Mesenchymal stem cell (in vitro differentiated cells and primary cell): Measurements from ENCODE around the gene NUDC.
"Not testable (repeated sequence)": the region's sequence is repeated elsewhere in the genome, so short reads cannot be mapped to it uniquely, and the experiment has no call there.

Source experiments
- DNase-seq: peaks from one replicate; pipeline ENCODE4 v3.0.0-alpha.2; 2013
- H2AFZ ChIP-seq: one replicate; pipeline ENCODE4 v1.6.1; 2013; ENCODE audit warnings: low read depth, mild to moderate bottlenecking, control low read depth, inconsistent platforms, low read length, moderate library complexity
- H2AK5ac ChIP-seq: 2 replicates; pipeline ENCODE4 v1.6.1; 2013; ENCODE audit warnings: low read length, moderate library complexity, mild to moderate bottlenecking, inconsistent platforms; ENCODE audit not compliant: severe bottlenecking
- H2BK120ac ChIP-seq: one replicate; pipeline ENCODE4 v1.6.1; 2013; ENCODE audit warnings: low read depth, mild to moderate bottlenecking, inconsistent platforms, low read length, moderate library complexity
- H2BK12ac ChIP-seq, 2 experiments: one replicate each; pipeline ENCODE4 v1.6.1; 2013; ENCODE audit warnings: inconsistent platforms in 2 of 2, low read length in 2 of 2, mild to moderate bottlenecking in 2 of 2, moderate library complexity in 2 of 2, control low read depth in 1 of 2
- H2BK15ac ChIP-seq: one replicate; pipeline ENCODE4 v1.6.1; 2013; ENCODE audit warnings: mild to moderate bottlenecking, low read depth, inconsistent platforms; ENCODE audit not compliant: poor library complexity, severe bottlenecking
- H2BK5ac ChIP-seq: 2 replicates; pipeline ENCODE4 v1.6.1; 2013; ENCODE audit warnings: low read depth, mild to moderate bottlenecking, low read length, control low read depth, inconsistent platforms; ENCODE audit not compliant: poor library complexity, severe bottlenecking
- H3K14ac ChIP-seq, 2 experiments: one replicate each; pipeline ENCODE4 v1.6.1; 2013; ENCODE audit warnings: inconsistent platforms in 2 of 2, low read length in 2 of 2, control low read depth in 1 of 2, mild to moderate bottlenecking in 1 of 2, moderate library complexity in 1 of 2
- H3K18ac ChIP-seq, 2 experiments: one replicate each; pipeline ENCODE4 v1.6.1; 2013; ENCODE audit warnings: inconsistent platforms in 2 of 2, low read length in 2 of 2, control low read depth in 1 of 2, low read depth in 1 of 2, mild to moderate bottlenecking in 1 of 2
- H3K23ac ChIP-seq, 2 experiments: one replicate each; pipeline ENCODE4 v1.6.1; 2013; ENCODE audit warnings: inconsistent platforms in 2 of 2, low read length in 2 of 2, mild to moderate bottlenecking in 2 of 2, moderate library complexity in 2 of 2, control low read depth in 1 of 2
- H3K27ac ChIP-seq: 2 replicates; pipeline ENCODE4 v1.5.1; 2013; ENCODE audit warnings: mild to moderate bottlenecking, moderate library complexity, low read length, control low read depth, inconsistent platforms; ENCODE audit not compliant: poor library complexity, severe bottlenecking
- H3K27me3 ChIP-seq, 2 experiments: 2 replicates each; pipeline versions ENCODE4 v1.6.1 to v1.7.0; 2013; ENCODE audit warnings: low read length in 2 of 2, mild to moderate bottlenecking in 2 of 2, moderate library complexity in 2 of 2, control low read depth in 1 of 2, inconsistent platforms in 1 of 2; ENCODE audit not compliant: control insufficient read depth in 1 of 2, insufficient read depth in 1 of 2
- H3K36me3 ChIP-seq, 2 experiments: 2 replicates each; pipeline versions ENCODE4 v1.6.1 to v1.7.0; 2013; ENCODE audit warnings: low read length in 2 of 2, control low read depth in 1 of 2, inconsistent platforms in 1 of 2, low read depth in 1 of 2, mild to moderate bottlenecking in 1 of 2; ENCODE audit not compliant: insufficient read depth in 2 of 2, control insufficient read depth in 1 of 2
- H3K4ac ChIP-seq, 2 experiments: one replicate each; pipeline ENCODE4 v1.6.1; 2013; ENCODE audit warnings: inconsistent platforms in 2 of 2, low read length in 2 of 2, mild to moderate bottlenecking in 2 of 2, moderate library complexity in 2 of 2, control low read depth in 1 of 2, low read depth in 1 of 2
- H3K4me1 ChIP-seq: 2 replicates; pipeline ENCODE4 v1.6.1; 2013; ENCODE audit warnings: low read depth, low read length, control low read depth; ENCODE audit not compliant: control insufficient read depth, insufficient read depth
- H3K4me2 ChIP-seq: 2 replicates; pipeline ENCODE4 v1.6.1; 2013; ENCODE audit warnings: low read length, mild to moderate bottlenecking, inconsistent platforms; ENCODE audit not compliant: poor library complexity, severe bottlenecking
- H3K4me3 ChIP-seq, 2 experiments: 2 replicates each; pipeline versions ENCODE4 v1.5.1 to v1.7.0; 2013; ENCODE audit warnings: low read length in 2 of 2, mild to moderate bottlenecking in 2 of 2, control low read depth in 1 of 2, low read depth in 1 of 2; ENCODE audit not compliant: insufficient read depth in 1 of 2
- H3K79me1 ChIP-seq: replicated peaks from 2 replicates; pipeline ENCODE4 v1.6.1; 2013; ENCODE audit warnings: mild to moderate bottlenecking, control low read depth, low read length, inconsistent platforms; ENCODE audit not compliant: poor library complexity, severe bottlenecking
- H3K9ac ChIP-seq: 2 replicates; pipeline ENCODE4 v1.7.0; 2013; ENCODE audit warnings: mild to moderate bottlenecking, low read length, moderate library complexity
- H3K9me3 ChIP-seq: 2 replicates; pipeline ENCODE4 v1.7.0; 2013; ENCODE audit warnings: mild to moderate bottlenecking, low read length; ENCODE audit not compliant: control insufficient read depth
- H4K8ac ChIP-seq: one replicate; pipeline ENCODE4 v1.6.1; 2013; ENCODE audit warnings: inconsistent platforms, mild to moderate bottlenecking, low read length, moderate library complexity
- H4K91ac ChIP-seq: one replicate; pipeline ENCODE4 v1.6.1; 2013; ENCODE audit warnings: mild to moderate bottlenecking, low read length, inconsistent platforms
- WGBS: methylation state at CpG from one replicate; pipeline ENCODE4 v1.1.7; 2013; ENCODE audit warnings: mixed read lengths; 5-methylcytosine and 5-hydroxymethylcytosine counted together

The NUDC gene

DNA sequence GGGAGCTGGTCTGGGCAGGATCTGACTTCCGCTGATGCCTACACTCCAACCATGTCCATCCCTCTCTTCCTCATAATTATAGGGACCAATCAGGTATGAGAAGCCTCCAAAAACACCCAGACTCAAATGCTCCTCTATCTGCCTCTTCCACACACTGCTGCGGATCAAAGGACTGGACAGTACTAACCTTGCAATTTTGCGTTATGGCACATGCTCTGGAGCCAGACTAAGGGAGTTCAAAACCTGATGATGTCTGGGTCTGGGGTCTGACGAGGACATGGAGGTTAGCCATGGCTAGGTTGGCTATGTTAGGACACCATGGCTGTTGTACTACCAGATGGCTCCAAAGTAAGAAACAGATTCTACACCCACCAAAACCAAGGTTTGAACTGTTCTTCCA, 41.8 kb upstream of the NUDC start:
- Histone ChIP-seq H2BK15ac (no peak overlapping the region), H4K91ac (no peak overlapping the region)
- 94% methylated on average over 4 of the region's 4 CpGs for WGBS

DNA sequence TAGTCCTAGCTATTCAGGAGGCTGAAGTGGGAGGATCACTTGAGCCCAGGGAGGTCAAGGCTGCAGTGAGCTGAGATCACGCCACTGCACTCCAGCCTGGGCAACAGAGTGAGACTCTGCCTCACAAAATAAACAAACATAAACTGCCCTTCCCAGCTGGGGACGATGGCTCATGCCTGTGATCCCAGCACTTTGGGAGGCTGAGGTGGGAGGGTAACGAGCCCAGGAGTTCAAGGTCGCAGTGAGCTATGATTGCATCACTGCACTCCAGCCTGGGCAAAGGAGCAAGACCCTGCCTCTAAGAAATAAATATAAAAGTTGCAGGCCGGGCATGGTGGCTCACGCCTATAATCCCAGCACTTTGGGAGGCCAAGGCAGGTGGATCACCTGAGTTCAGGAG, 39.9 kb upstream of the NUDC start:
- H3K4me3 ChIP-seq, H2BK120ac ChIP-seq, H2BK15ac ChIP-seq, H3K9ac ChIP-seq, H3K23ac ChIP-seq, H3K4ac ChIP-seq, DNase-seq, H4K91ac ChIP-seq, H3K27me3 ChIP-seq, H2BK5ac ChIP-seq, H3K9me3 ChIP-seq, H3K27ac ChIP-seq, H3K18ac ChIP-seq, H3K4me1 ChIP-seq, H2AFZ ChIP-seq, H3K4me2 ChIP-seq, H2BK12ac ChIP-seq, H2AK5ac ChIP-seq, H3K14ac ChIP-seq, H4K8ac ChIP-seq: not testable (repeated sequence)
- Histone ChIP-seq H3K79me1 (peaks cover 31% of the 10 kb centered on the region), H3K36me3 (peaks cover 67 to 88% of the 10 kb centered on the region in 2 experiments)
- 83% methylated on average over 6 of the region's 6 CpGs for WGBS

More for the DNA sequence above, 41.8 kb upstream of the NUDC start:
- Histone ChIP-seq H4K8ac (no peak overlapping the region), H2BK12ac (no peak overlapping the region), H2AK5ac (no peak overlapping the region), H3K14ac (no peak overlapping the region), H3K18ac (no peak overlapping the region), H3K27ac (no peak overlapping the region), H3K27me3 (no peaks in the 10 kb centered on the region), H3K9me3 (no peaks in the 10 kb centered on the region), H2BK120ac (no peak overlapping the region), H3K23ac (no peak overlapping the region), H3K4me2 (no peak overlapping the region), H2BK5ac (no peak overlapping the region), H2AFZ (no peak overlapping the region), H3K4me1 (no peaks in the 10 kb centered on the region), H3K9ac (no peak overlapping the region), H3K4ac (no peak overlapping the region), H3K36me3 (peaks cover 58 to 87% of the 10 kb centered on the region in 2 experiments), H3K4me3 (no peak overlapping the region), H3K79me1 (peaks cover 25% of the 10 kb centered on the region)
- no peak for DNase-seq

DNA sequence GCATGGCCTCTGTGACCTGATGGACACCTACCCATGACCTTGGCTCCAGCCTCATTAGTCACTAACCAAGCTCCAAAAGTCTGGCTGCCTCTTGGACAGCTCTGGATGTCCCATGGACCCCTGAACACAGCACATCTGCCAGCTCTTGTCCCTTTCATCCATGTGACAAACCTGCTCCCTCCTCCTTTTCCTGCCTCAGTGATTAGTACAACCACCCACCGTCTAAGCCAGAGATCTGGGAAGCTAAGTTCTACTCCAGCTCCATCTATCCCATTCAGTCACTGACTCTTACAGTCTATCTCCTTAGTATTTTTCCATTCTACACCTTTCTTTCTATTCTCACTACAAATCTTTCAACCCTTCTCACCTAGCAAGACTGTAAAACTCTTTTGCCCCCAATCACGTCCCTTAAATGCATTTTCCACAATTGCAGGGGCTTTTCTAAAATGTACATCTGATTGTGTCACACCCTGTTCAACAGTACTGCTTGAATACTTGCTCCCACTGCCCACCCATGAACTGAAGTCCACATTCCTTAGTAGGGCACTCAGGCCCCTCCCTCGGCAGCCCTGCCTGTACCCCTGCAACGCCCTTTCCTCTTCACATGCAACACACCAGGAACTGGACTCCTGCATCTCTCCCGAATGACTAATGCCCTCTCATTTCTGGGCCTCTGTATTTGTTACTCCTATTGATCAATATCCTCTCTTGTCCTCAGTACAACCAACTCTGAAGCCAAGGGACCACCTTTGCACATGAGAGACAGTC, 38.7 kb upstream of the NUDC start:
- H3K9me3 ChIP-seq, result no peaks in the 10 kb centered on the region
- no peak overlapping the region for H3K18ac ChIP-seq
- no peak overlapping the region for H2BK5ac ChIP-seq
- no peak overlapping the region for H3K23ac ChIP-seq
- no peak overlapping the region for H2AK5ac ChIP-seq
- H3K27me3 ChIP-seq, result no peaks in the 10 kb centered on the region
- H3K79me1 ChIP-seq, result peaks cover 23% of the 10 kb centered on the region
- no peak overlapping the region for H3K4me2 ChIP-seq
- H3K4me1 ChIP-seq, result no peaks in the 10 kb centered on the region
- H3K4ac ChIP-seq, result no peak overlapping the region
- peaks cover 59 to 86% of the 10 kb centered on the region in 2 experiments for H3K36me3 ChIP-seq
- H2AFZ ChIP-seq, result no peak overlapping the region
- WGBS, result 96% methylated on average over 5 of the region's 5 CpGs
- H3K27ac ChIP-seq, result no peak overlapping the region
- no peak overlapping the region for H2BK15ac ChIP-seq
- no peak overlapping the region for H4K8ac ChIP-seq
- H3K14ac ChIP-seq, result no peak overlapping the region
- no peak overlapping the region for H2BK120ac ChIP-seq
- no peak overlapping the region for H3K4me3 ChIP-seq
- H3K9ac ChIP-seq, result no peak overlapping the region
- no peak overlapping the region for H4K91ac ChIP-seq
- no peak for DNase-seq
- no peak overlapping the region for H2BK12ac ChIP-seq

DNA sequence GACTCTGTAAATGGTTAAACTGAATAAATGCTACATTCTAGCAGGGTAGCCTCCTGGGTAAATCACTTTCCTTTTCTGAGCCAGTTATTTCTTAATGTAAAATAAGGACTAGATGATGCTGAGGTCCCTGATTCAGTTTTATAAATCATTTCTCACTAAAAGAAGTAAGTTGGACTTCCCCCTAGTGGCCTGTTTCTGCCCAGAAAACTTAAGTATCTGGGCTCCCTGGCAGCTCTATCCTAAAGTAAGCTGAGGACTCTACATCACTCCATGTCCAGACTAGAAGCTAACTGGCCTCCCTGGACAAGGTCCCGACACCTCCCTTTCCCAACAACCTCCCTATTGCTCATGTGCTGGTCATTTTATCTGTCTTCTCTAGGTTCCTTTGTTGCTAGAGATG, 34.4 kb upstream of the NUDC start:
- H2BK5ac ChIP-seq, result no peak overlapping the region
- no peak overlapping the region for H3K4me3 ChIP-seq
- H2AFZ ChIP-seq, result no peak overlapping the region
- H3K9me3 ChIP-seq, result no peaks in the 10 kb centered on the region
- peak; percentile 67 for DNase-seq
- no peak overlapping the region for H4K91ac ChIP-seq
- no peak overlapping the region for H3K23ac ChIP-seq
- H3K36me3 ChIP-seq, result peaks cover 50 to 75% of the 10 kb centered on the region in 2 experiments
- H2BK12ac ChIP-seq, result no peak overlapping the region
- no peak overlapping the region for H2BK15ac ChIP-seq
- H3K14ac ChIP-seq, result no peak overlapping the region
- no peak overlapping the region for H2BK120ac ChIP-seq
- H3K18ac ChIP-seq, result no peak overlapping the region
- peaks cover 9% of the 10 kb centered on the region for H3K4me1 ChIP-seq
- H3K4ac ChIP-seq, result no peak overlapping the region
- 100% methylated on average over 1 of the region's 1 CpG for WGBS
- H3K4me2 ChIP-seq, result no peak overlapping the region
- no peak overlapping the region for H3K27ac ChIP-seq
- H3K9ac ChIP-seq, result no peak overlapping the region
- peaks cover 24% of the 10 kb centered on the region for H3K79me1 ChIP-seq
- H4K8ac ChIP-seq, result no peak overlapping the region
- no peak overlapping the region for H2AK5ac ChIP-seq
- no peaks in the 10 kb centered on the region for H3K27me3 ChIP-seq
